Choroid plexus epithelial cell (primary cell): ENCODE results near the gene CEP250.
A peak's percentile ranks its signal among the peaks of the same experiment; 100 is the strongest.
"Not testable (repeated sequence)": the region's sequence is repeated elsewhere in the genome, so short reads cannot be mapped to it uniquely, and the experiment has no call there.

Source experiments
- DNase-seq: peaks from one replicate; pipeline ENCODE4 v3.0.0-alpha.2; 2010; ENCODE audit warnings: low read depth
- H3K4me3 ChIP-seq: 2 replicates; pipeline ENCODE4 v1.5.1; 2011; ENCODE audit warnings: low read depth, mild to moderate bottlenecking, control low read depth, low read length, moderate library complexity
- TF ChIP-seq, protein P1 (sequence below): conservative IDR thresholded peaks from 2 replicates; pipeline ENCODE4 v1.5.1; 2011; ENCODE audit warnings: low read depth, mild to moderate bottlenecking, control low read depth, inconsistent platforms, low read length, moderate library complexity

The CEP250 gene

DNA sequence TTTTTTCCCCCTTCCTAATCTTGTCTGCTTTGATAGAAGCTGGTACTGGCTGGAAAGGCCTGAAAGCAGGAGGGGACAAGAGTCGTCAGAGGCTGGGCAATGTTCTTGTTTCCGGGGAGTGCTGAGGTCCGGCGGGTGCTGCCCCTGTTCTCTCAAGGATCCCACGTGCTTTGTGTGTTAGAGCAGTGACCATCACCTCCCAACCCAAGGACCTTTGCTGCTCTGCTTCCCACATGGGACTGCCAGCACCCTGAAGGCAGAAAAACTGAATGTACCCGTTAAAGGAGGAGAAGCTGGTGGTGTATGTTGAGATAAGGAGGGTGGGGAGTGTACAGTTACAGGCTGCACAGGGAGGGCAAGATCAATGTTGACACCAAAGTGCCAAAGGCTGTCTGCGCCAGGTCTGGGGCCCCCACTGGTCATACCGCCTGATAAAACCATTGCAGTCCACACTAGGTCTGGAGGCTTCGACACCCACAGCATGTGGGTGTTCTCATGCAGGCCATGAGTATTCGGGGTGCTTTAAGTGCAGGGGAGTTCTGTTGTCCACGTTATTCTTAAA, 59.1 kb downstream of the CEP250 start:
- DNase-seq: no peak
- no peak overlapping the region for H3K4me3 ChIP-seq
- TF ChIP-seq, protein P1, sequence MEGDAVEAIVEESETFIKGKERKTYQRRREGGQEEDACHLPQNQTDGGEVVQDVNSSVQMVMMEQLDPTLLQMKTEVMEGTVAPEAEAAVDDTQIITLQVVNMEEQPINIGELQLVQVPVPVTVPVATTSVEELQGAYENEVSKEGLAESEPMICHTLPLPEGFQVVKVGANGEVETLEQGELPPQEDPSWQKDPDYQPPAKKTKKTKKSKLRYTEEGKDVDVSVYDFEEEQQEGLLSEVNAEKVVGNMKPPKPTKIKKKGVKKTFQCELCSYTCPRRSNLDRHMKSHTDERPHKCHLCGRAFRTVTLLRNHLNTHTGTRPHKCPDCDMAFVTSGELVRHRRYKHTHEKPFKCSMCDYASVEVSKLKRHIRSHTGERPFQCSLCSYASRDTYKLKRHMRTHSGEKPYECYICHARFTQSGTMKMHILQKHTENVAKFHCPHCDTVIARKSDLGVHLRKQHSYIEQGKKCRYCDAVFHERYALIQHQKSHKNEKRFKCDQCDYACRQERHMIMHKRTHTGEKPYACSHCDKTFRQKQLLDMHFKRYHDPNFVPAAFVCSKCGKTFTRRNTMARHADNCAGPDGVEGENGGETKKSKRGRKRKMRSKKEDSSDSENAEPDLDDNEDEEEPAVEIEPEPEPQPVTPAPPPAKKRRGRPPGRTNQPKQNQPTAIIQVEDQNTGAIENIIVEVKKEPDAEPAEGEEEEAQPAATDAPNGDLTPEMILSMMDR: no peak

DNA sequence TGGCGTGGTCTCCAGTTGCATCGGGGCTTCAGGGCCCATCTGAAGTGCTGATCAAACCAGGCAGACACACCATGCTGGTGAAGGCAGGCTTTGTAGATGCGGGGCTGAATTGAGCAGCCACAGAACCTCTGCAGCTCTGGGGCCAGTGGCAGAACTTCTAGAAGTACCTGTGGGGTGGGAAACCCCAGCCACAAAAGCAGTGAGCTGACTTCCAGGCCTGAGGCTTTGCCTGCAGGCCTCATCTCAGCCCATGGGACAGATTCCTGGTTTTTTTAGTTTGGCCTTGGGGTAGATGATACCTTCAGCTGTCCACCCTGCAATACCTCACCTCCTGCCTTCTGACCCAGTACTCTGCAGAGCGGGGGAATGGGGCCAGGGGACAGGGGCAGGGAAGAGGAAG, 59.9 kb downstream of the CEP250 start:
- no peak for DNase-seq
- no peak overlapping the region for H3K4me3 ChIP-seq
- TF ChIP-seq, protein P1: no peak

DNA sequence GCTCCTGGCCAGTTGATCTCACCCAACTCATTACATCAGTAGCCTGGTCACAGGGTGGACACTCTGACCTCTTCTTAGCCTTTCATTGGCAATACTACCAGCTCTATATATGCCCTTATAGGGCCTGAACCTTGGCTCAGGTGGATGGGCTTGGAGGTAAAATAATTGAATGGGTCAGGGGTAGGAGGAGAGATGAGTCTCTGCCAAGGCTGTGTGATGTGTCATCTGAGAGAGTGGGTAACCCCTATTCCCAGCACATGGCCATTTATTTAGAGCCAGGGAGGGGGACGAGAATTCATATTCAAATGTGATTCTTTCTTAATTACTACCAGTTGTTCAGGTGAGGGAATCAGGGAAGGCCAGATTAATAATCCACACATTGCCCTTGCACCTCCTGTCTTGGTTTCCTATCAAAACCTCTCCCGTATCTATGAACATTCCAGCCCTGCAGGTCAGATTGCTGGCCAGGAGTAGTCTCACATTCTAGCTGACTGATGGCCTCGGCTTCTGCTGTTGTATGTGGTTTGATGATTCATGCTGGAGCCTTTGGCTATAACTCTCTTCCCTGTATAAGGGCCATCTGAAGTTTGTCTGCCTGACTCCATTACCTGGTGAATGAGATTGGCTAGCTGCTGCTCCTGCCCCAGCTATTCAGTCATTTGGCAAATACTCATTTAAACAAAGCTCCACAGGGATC, 60.7 kb downstream of the CEP250 start:
- peak; percentile 85 for DNase-seq
- H3K4me3 ChIP-seq: no peak overlapping the region
- TF ChIP-seq, protein P1: no peak

GRCh38 chr20:35517125-35517524, 61.7 kb downstream of the CEP250 start:
- TF ChIP-seq, protein P1: no peak
- no peak for DNase-seq
- no peak overlapping the region for H3K4me3 ChIP-seq

DNA sequence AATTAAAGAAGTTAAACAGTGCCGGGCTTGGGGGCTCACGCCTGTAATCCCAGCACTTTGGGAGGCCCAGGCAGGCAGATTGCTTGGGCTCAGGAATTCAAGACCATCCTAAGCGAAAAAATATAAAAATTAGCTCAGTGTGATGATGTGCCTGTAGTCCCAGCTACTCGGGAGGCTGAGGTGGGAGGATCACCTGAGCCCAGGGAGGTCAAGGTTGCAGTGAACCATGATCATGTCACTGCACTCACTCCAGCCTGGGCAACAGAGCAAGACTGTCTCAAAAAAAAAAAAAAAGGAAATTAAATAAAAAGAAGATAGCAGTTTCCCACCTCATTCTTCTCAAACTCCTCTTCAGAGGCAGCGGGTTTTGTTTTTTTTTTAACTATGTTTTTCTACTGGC, 62.4 kb downstream of the CEP250 start:
- H3K4me3 ChIP-seq, DNase-seq: not testable (repeated sequence)

- no peak overlapping the region for H3K4me3 ChIP-seq
- no peak for DNase-seq
- TF ChIP-seq, protein P1: no peak
Measured at GRCh38 chr20:35518955-35519354, 63.6 kb downstream of the CEP250 start.

DNA sequence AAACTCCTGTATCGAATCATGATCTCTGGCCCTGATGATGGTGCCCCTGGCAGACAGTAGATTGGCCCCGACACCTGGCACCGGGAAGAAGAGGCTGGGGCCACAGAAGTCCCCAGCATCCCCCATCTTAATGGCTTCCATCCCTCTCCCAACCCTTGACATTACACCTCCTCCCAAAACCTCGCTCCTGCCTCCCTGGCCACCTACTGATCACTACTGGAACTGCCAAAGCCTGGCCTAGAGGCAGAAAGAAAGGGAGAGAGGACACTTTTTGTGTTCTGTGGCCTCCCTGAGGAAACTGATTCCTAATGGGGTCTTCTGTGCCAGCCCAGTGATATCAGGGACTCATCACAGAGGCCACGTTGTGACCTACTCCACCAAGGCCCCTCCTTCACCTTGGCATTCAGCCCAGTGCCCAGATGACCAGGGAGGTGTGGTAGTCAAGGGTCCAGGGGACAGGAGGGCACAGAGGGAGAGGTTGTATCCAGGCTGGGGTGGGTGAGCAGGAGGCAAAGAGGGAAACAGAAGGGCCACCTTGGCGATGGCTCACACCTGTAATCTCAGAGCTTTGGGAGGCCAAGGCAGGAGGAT, 68.0 kb downstream of the CEP250 start:
- DNase-seq: peak; percentile 31
- no peak overlapping the region for H3K4me3 ChIP-seq
- TF ChIP-seq, protein P1: peak; percentile 78
